Measurements from ENCODE around the gene SETD5.

GRCh38 chr3:9491506-9491905 lies 94.1 kb downstream of the SETD5 start:
- no peak for TF ChIP-seq CREB5 (CRISPR knock-in tag; IDR thresholded peaks at IDR 0.05; ENCODE audit: low read depth)
- TF ChIP-seq GLIS3 (CRISPR knock-in tag; IDR thresholded peaks at IDR 0.05) = no peak
- no peak for TF ChIP-seq ISL1 (CRISPR knock-in tag; IDR thresholded peaks at IDR 0.05)
- TF ChIP-seq PATZ1 (CRISPR knock-in tag; IDR thresholded peaks at IDR 0.05; ENCODE audit: borderline replicate concordance) = no peak
- no peak for TF ChIP-seq ZNF8 (CRISPR knock-in tag; IDR thresholded peaks at IDR 0.05)
- no peak for TF ChIP-seq BACH2 (CRISPR knock-in tag; IDR thresholded peaks at IDR 0.05; ENCODE audit: borderline replicate concordance)
- no peak for TF ChIP-seq ZFP30 (CRISPR knock-in tag; IDR thresholded peaks at IDR 0.05)
- no peak for TF ChIP-seq TSHZ2 (CRISPR knock-in tag; IDR thresholded peaks at IDR 0.05)
- no peak for TF ChIP-seq ZFP3 (CRISPR knock-in tag; IDR thresholded peaks at IDR 0.05)
